NCI-H2227 (cell line): ENCODE results near the gene PCLAF.
A peak's percentile ranks its signal among the peaks of the same experiment; 100 is the strongest.

Experiments
- DNase-seq: peaks from one replicate; lab custom pipeline; 2025; ENCODE audit not compliant: unreplicated experiment; lab: John Stamatoyannopoulos, UW

Gene PCLAF

GRCh38 chr15:64326458-64326857, 54.8 kb downstream of the PCLAF start:
- peak; percentile 22 for DNase-seq

DNA sequence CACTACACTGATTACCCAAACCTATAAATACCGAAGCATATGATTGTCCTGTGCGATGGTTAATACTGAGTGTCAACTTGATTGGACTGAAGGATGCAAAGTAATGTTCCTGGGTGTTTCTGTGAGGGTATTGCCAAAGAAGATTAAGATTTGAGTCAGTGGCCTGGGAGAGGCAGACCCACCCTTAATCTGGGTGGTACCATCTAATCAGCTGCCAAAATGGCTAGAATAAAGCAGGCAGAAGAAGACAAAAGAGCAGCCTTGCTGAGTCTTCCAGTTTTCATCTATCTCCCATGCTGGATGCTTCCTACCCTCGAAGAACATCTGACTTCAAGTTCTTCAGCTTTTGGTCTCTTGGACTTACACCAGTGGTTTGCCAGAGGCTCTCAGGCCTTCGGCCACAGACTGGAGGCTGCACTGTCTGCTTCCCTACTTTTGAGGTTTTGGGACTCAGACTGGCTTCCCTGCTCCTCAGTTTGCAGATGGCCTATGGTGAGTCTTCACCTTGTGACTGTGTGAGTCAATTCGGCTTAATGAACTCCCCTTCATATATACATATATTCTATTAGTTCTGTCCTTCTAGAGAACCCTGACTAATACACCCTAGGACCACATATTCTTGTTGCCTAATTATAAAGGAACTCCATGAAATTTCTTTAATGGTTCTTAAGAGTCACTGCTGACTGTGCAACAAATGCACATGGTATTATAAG, 56.9 kb downstream of the PCLAF start:
- DNase-seq: no peak

GRCh38 chr15:64315216-64315615, 66.0 kb downstream of the PCLAF start:
- DNase-seq: peak; percentile 36

- no peak for DNase-seq
Observed at GRCh38 chr15:64314456-64314855, 66.8 kb downstream of the PCLAF start.
